GM12873 (cell line): ENCODE results near the gene RARG.

Experiments
- CTCF ChIP-seq: IDR thresholded peaks from 2 replicates; pipeline ENCODE4 v1.5.1; 2012; ENCODE audit warnings: low read depth, mild to moderate bottlenecking, moderate library complexity, low read length, control low read depth; ENCODE audit not compliant: insufficient read depth; ENCODE audit errors: missing control alignments

Gene RARG

GRCh38 chr12:53231921-53232645 lies at the start of gene RARG:
RARG (minus strand) TSS chr12:53232209; CDS start chr12:53227545, 4,664 bp downstream.
- peak; percentile 7 for TF ChIP-seq CTCF

GRCh38 chr12:53279888-53280498 lies 48.0 kb upstream of the RARG start:
- no peak for TF ChIP-seq CTCF

DNA sequence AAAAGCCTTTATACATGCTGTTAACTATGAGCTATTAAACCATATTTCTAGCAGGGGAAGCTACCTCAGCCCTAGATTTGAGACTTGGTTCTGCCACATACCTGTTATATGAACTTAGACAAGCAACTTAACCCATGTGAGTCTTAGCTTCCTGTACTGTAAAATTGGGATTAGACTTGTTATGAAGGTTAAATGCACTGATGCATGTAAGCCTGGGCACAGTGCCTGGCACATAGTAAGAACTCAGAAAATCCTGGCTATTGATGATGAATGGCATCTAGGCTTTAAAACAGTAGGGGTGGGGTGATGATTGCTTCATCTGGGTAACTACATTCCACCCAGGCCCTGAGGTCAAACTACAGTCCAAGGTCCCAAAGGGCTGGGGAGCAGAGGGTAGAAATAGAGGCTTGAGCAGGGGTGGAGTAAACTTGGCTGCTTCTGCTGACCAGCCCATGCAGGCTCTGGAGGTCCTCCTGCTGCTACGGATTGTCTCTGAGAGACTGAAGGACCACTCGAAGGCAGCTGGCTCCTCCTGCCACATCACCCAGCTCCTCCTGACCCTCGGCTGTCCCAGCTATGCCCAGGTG lies 47.4 kb upstream of the RARG start:
- TF ChIP-seq CTCF, result no peak

DNA sequence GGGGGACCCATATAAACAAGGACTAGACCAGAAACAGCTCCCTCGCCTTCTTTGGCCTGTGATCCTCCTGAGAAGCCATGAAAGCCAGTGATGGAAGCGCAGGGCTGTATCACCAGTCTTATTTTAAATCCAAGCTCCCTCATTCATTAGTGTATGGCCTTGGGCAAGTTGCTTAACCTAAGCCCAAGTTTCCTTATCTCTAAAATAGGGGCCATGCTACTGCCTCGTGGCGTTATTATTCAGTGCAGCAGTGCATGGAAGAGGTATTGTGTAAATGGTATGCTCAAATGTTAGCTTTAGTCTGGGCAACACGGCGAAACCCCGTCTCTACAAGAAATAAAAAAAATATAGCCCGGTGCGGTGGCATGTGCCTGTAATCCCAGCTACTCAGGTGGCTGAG lies 46.0 kb upstream of the RARG start:
- no peak for TF ChIP-seq CTCF

GRCh38 chr12:53276511-53276910 lies 44.5 kb upstream of the RARG start:
- TF ChIP-seq CTCF, result no peak

DNA sequence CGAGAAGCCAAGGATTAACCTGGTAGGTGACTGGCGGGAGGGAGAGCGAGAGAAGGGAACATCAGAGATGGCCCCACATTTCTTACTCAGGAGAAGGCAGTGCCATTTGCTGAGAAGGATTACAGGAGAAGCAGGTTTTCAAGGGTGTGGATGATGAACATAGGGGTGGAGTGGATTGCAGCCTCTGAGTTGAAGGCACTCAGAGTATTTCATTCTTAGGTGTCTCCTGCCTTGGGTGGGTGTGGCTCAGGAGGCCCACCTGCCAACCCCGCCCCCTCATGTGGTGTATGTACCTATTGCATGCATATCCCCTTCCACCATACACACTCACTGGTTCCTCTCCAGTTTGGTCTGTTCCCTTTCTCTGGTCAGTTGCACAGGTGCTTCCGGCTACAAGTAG lies 42.4 kb upstream of the RARG start:
- no peak for TF ChIP-seq CTCF

- no peak for TF ChIP-seq CTCF
Observed at GRCh38 chr12:53268630-53269562, 36.9 kb upstream of the RARG start.
